Neuronal stem cell (in vitro differentiated cells): ENCODE results near the gene FOXO3.
"Not testable (repeated sequence)": the region's sequence is repeated elsewhere in the genome, so short reads cannot be mapped to it uniquely, and the experiment has no call there.

ENCODE experiments used
- DNase-seq: peaks from one replicate; pipeline ENCODE4 v3.0.0-alpha.2; 2013; ENCODE audit warnings: low spot score
- H2AFZ ChIP-seq: one replicate; pipeline ENCODE4 v1.6.1; 2013; ENCODE audit warnings: mild to moderate bottlenecking, low read length, inconsistent platforms
- H2AK5ac ChIP-seq: 2 replicates; pipeline ENCODE4 v1.6.1; 2013; ENCODE audit warnings: low read depth, mild to moderate bottlenecking, inconsistent platforms, low read length, moderate library complexity, mixed read lengths
- H2BK120ac ChIP-seq: 2 replicates; pipeline ENCODE4 v1.6.1; 2013; ENCODE audit warnings: low read depth, mild to moderate bottlenecking, inconsistent platforms, low read length, moderate library complexity, mixed read lengths
- H2BK12ac ChIP-seq: one replicate; pipeline ENCODE4 v1.6.1; 2013; ENCODE audit warnings: low read length, inconsistent platforms
- H2BK15ac ChIP-seq: 2 replicates; pipeline ENCODE4 v1.6.1; 2013; ENCODE audit warnings: mild to moderate bottlenecking, low read length, inconsistent platforms, mixed read lengths
- H2BK5ac ChIP-seq: one replicate; pipeline ENCODE4 v1.6.1; 2013; ENCODE audit warnings: inconsistent platforms, mild to moderate bottlenecking, low read length, moderate library complexity
- H3K14ac ChIP-seq: one replicate; pipeline ENCODE4 v1.6.1; 2013; ENCODE audit warnings: low read length, inconsistent platforms
- H3K18ac ChIP-seq: 2 replicates; pipeline ENCODE4 v1.6.1; 2013; ENCODE audit warnings: low read length, inconsistent platforms
- H3K23ac ChIP-seq: 2 replicates; pipeline ENCODE4 v1.6.1; 2013; ENCODE audit warnings: low read depth, mild to moderate bottlenecking, mixed read lengths, low read length, inconsistent platforms; ENCODE audit not compliant: poor library complexity
- H3K27ac ChIP-seq: replicated peaks from 3 replicates; pipeline ENCODE4 v1.5.1; 2013; ENCODE audit warnings: low read length, inconsistent platforms
- H3K27me3 ChIP-seq, 3 experiments: 2 replicates each; pipeline ENCODE4 v1.6.1; 2013; ENCODE audit warnings: low read length in 3 of 3, mild to moderate bottlenecking in 2 of 3, inconsistent platforms in 1 of 3, low read depth in 1 of 3, mixed read lengths in 1 of 3, moderate library complexity in 1 of 3; ENCODE audit not compliant: control insufficient read depth in 3 of 3, insufficient read depth in 3 of 3
- H3K36me3 ChIP-seq, 2 donors: replicated peaks in 1 of 2; 2 replicates each; pipeline ENCODE4 v1.6.1; 2013; ENCODE audit warnings: low read length in 2 of 2; ENCODE audit not compliant: control insufficient read depth in 2 of 2, insufficient read depth in 2 of 2
- H3K4ac ChIP-seq: 2 replicates; pipeline ENCODE4 v1.6.1; 2013; ENCODE audit warnings: inconsistent platforms, mild to moderate bottlenecking, low read length, moderate library complexity
- H3K4me1 ChIP-seq, 2 donors: 1 replicate in 1 of 2; 2 replicates in 1 of 2; pipeline ENCODE4 v1.6.1; 2013; ENCODE audit warnings: low read length in 2 of 2, low read depth in 1 of 2; ENCODE audit not compliant: control insufficient read depth in 2 of 2, insufficient read depth in 1 of 2
- H3K4me2 ChIP-seq: one replicate; pipeline ENCODE4 v1.6.1; 2013; ENCODE audit warnings: mild to moderate bottlenecking, low read length, inconsistent platforms; ENCODE audit not compliant: insufficient read depth, poor library complexity, severe bottlenecking
- H3K4me3 ChIP-seq, 2 donors: 2 replicates each; pipeline ENCODE4 v1.5.1; 2013; ENCODE audit warnings: low read length in 2 of 2, mild to moderate bottlenecking in 2 of 2, inconsistent platforms in 1 of 2, moderate library complexity in 1 of 2
- H3K79me1 ChIP-seq: one replicate; pipeline ENCODE4 v1.6.1; 2013; ENCODE audit warnings: low read depth, mild to moderate bottlenecking, inconsistent platforms, low read length, moderate library complexity
- H3K9ac ChIP-seq: one replicate; pipeline ENCODE4 v1.6.1; 2013; ENCODE audit warnings: mild to moderate bottlenecking, low read depth, low read length, inconsistent platforms; ENCODE audit not compliant: poor library complexity
- H3K9me3 ChIP-seq, 2 donors: replicated peaks in 1 of 2; 2 replicates each; pipeline versions ENCODE3 to v1.6.1; 2013; ENCODE audit warnings: low read length in 2 of 2, mild to moderate bottlenecking in 2 of 2, inconsistent platforms in 1 of 2, low read depth in 1 of 2, mixed read lengths in 1 of 2, moderate library complexity in 1 of 2; ENCODE audit not compliant: control insufficient read depth in 2 of 2, insufficient read depth in 1 of 2
- H4K8ac ChIP-seq: one replicate; pipeline ENCODE4 v1.6.1; 2013; ENCODE audit warnings: low read depth, mild to moderate bottlenecking, inconsistent platforms, low read length, moderate library complexity
- H4K91ac ChIP-seq: one replicate; pipeline ENCODE4 v1.6.1; 2013; ENCODE audit warnings: low read length, low read depth, mild to moderate bottlenecking, inconsistent platforms; ENCODE audit not compliant: poor library complexity
- WGBS, 2 donors: extraction: QIAGEN DNeasy Blood & Tissue Kit; methylation state at CpG; one replicate each; pipeline ENCODE4 v1.1.7; 2013; ENCODE audit warnings: missing lambda C conversion rate in 2 of 2, mixed read lengths in 1 of 2; ENCODE audit not compliant: insufficient read length in 2 of 2, insufficient replicate concordance in 1 of 2; ENCODE audit errors: extremely low coverage in 2 of 2; 5-methylcytosine and 5-hydroxymethylcytosine counted together

FOXO3 gene

GRCh38 chr6:108661430-108661829, 100.7 kb downstream of the FOXO3 start:
- Histone ChIP-seq H3K36me3 (peaks cover 5 to 13% of the 10 kb centered on the region in 2 donors), H2AFZ (no peak overlapping the region), H2BK5ac (no peak overlapping the region), H2BK15ac (no peak overlapping the region), H3K4me1 (no peaks in the 10 kb centered on the region), H3K27ac (no peak overlapping the region), H4K8ac (no peak overlapping the region), H3K9me3 (peaks cover 0 to 3% of the 10 kb centered on the region in 2 donors), H3K4me3 (no peak overlapping the region), H2BK120ac (no peak overlapping the region), H3K23ac (no peak overlapping the region), H3K14ac (no peak overlapping the region), H3K4ac (no peak overlapping the region), H3K9ac (no peak overlapping the region), H4K91ac (no peak overlapping the region), H2AK5ac (no peak overlapping the region), H3K18ac (no peak overlapping the region), H3K4me2 (no peak overlapping the region), H3K79me1 (peaks cover 2% of the 10 kb centered on the region), H2BK12ac (no peak overlapping the region), H3K27me3 (no peaks in the 10 kb centered on the region)
- DNase-seq, result no peak
- no CpG with 5 or more reads among the region's 1 CpG for WGBS, 2 donors

GRCh38 chr6:108661982-108662381, 101.3 kb downstream of the FOXO3 start:
- Histone ChIP-seq H3K27me3 (no peaks in the 10 kb centered on the region), H3K4me3 (no peak overlapping the region), H3K18ac (no peak overlapping the region), H4K91ac (no peak overlapping the region), H2BK120ac (no peak overlapping the region), H3K27ac (no peak overlapping the region), H2BK15ac (no peak overlapping the region), H2BK5ac (no peak overlapping the region), H2BK12ac (no peak overlapping the region), H3K79me1 (peaks cover 2% of the 10 kb centered on the region), H3K14ac (no peak overlapping the region), H3K9me3 (peaks cover 0 to 3% of the 10 kb centered on the region in 2 donors), H2AK5ac (no peak overlapping the region), H3K36me3 (peaks cover 5 to 13% of the 10 kb centered on the region in 2 donors), H2AFZ (no peak overlapping the region), H4K8ac (no peak overlapping the region), H3K4ac (no peak overlapping the region), H3K23ac (no peak overlapping the region), H3K9ac (no peak overlapping the region), H3K4me2 (no peak overlapping the region), H3K4me1 (no peaks in the 10 kb centered on the region)
- no CpG with 5 or more reads among the region's 2 CpGs for WGBS, 2 donors
- no peak for DNase-seq

DNA sequence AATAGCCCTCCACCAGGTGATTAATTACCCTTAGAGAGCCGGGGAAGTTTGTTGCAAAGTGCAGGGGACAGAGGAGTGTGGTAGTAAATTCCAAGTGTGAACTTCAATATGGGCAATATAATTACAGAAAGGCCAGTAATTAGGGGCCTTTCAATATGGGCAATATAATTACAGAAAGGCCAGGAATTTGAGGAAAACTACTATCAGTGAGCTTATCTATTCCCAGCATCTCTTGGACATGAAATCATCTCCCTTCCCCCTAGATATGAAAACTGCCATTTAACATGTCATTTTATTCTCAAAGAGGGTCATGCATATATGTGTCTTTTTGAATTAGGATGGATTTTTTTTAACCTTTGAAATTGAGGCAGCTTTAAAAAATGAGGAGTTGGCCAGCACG, 102.0 kb downstream of the FOXO3 start:
- WGBS, 2 donors, result no CpG with 5 or more reads among the region's 2 CpGs

DNA sequence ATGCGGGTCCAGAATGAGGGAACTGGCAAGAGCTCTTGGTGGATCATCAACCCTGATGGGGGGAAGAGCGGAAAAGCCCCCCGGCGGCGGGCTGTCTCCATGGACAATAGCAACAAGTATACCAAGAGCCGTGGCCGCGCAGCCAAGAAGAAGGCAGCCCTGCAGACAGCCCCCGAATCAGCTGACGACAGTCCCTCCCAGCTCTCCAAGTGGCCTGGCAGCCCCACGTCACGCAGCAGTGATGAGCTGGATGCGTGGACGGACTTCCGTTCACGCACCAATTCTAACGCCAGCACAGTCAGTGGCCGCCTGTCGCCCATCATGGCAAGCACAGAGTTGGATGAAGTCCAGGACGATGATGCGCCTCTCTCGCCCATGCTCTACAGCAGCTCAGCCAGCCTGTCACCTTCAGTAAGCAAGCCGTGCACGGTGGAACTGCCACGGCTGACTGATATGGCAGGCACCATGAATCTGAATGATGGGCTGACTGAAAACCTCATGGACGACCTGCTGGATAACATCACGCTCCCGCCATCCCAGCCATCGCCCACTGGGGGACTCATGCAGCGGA, 102.9 kb downstream of the FOXO3 start:
- H4K8ac ChIP-seq, H2AFZ ChIP-seq, H3K4me2 ChIP-seq, H3K14ac ChIP-seq, H3K9ac ChIP-seq, H3K18ac ChIP-seq, H2BK12ac ChIP-seq, H2BK15ac ChIP-seq, H3K4ac ChIP-seq, H3K9me3 ChIP-seq, H4K91ac ChIP-seq, H3K4me3 ChIP-seq, H2BK120ac ChIP-seq, H2AK5ac ChIP-seq, H3K27ac ChIP-seq, H2BK5ac ChIP-seq, H3K4me1 ChIP-seq, H3K23ac ChIP-seq, DNase-seq, H3K79me1 ChIP-seq, H3K27me3 ChIP-seq: not testable (repeated sequence)
- peaks cover 5 to 13% of the 10 kb centered on the region in 2 donors for H3K36me3 ChIP-seq
- WGBS, 2 donors, result no CpG with 5 or more reads among the region's 30 CpGs

More for the DNA sequence above, 102.0 kb downstream of the FOXO3 start:
- Histone ChIP-seq H3K4me3 (no peak overlapping the region), H4K91ac (no peak overlapping the region), H3K27ac (no peak overlapping the region), H2BK120ac (no peak overlapping the region), H3K4me2 (no peak overlapping the region), H4K8ac (no peak overlapping the region), H3K4ac (no peak overlapping the region), H2AK5ac (no peak overlapping the region), H2BK12ac (no peak overlapping the region), H3K9me3 (peaks cover 0 to 3% of the 10 kb centered on the region in 2 donors), H3K4me1 (peaks cover 1 to 2% of the 10 kb centered on the region in 2 donors), H3K23ac (no peak overlapping the region), H2AFZ (no peak overlapping the region), H2BK5ac (no peak overlapping the region), H3K36me3 (peaks cover 5 to 13% of the 10 kb centered on the region in 2 donors), H3K9ac (no peak overlapping the region), H3K79me1 (peaks cover 2% of the 10 kb centered on the region), H3K27me3 (no peaks in the 10 kb centered on the region), H3K18ac (no peak overlapping the region), H3K14ac (no peak overlapping the region), H2BK15ac (no peak overlapping the region)
- DNase-seq, result no peak
